PC-9 (cell line): ENCODE results near the gene HMOX1. TPM values are rescaled to one million over a fixed set of nuclear protein-coding genes. Genes with fewer than 3 reads are reported as not detected.

Experiments used
- BruUV-seq: library from RNA; stranded (reverse); fragments of 400-500 nt; replicated peaks from 2 replicates; lab custom pipeline; 2021; lab: Mats Ljungman, UMichigan
- CTCF ChIA-PET: fragments of 300-600 bp; sonication (Branson Sonifier 250); formaldehyde crosslinking; loops from one replicate; lab custom pipeline; 2022; ENCODE audit warnings: antibody characterized with exemption; lab: Charles Lee
- POLR2A ChIA-PET: fragments of 300-600 bp; sonication (Branson Sonifier 250); formaldehyde crosslinking; loops from one replicate; lab custom pipeline; 2022; ENCODE audit warnings: antibody characterized with exemption; ENCODE audit not compliant: unreplicated experiment; lab: Charles Lee
- DNase-seq, 2 experiments: peaks; one replicate each; pipeline versions ENCODE4 v3.0.0 to v3.0.0-alpha.2; 2015 to 2022; ENCODE audit warnings: mixed read lengths in 1 of 2
- H2AFZ ChIP-seq: fragments of 200-600 bp; sonication (generic); 2 replicates; pipeline ENCODE4 v1.8.1; 2017; ENCODE audit warnings: antibody characterized with exemption
- H3F3A ChIP-seq: fragments of 200-600 bp; sonication (generic); 2 replicates; pipeline ENCODE4 v1.8.1; 2017; ENCODE audit warnings: antibody characterized with exemption, mild to moderate bottlenecking, low read depth; ENCODE audit not compliant: insufficient read depth
- H3K27ac ChIP-seq: fragments of 200-600 bp; sonication (generic); 2 replicates; pipeline ENCODE4 v1.6.1; 2016; ENCODE audit warnings: mixed run types
- H3K27me3 ChIP-seq: fragments of 200-600 bp; sonication (generic); 2 replicates; pipeline ENCODE4 v1.6.1; 2016; ENCODE audit warnings: low read depth, mixed run types; ENCODE audit not compliant: insufficient read depth
- H3K36me3 ChIP-seq: fragments of 200-600 bp; sonication (generic); 2 replicates; pipeline ENCODE4 v1.6.1; 2016; ENCODE audit warnings: low read depth, mixed run types
- H3K4me1 ChIP-seq: fragments of 200-600 bp; sonication (generic); replicated peaks from 2 replicates; pipeline ENCODE4 v1.6.1; 2016; ENCODE audit warnings: mixed run types; ENCODE audit not compliant: insufficient read depth
- H3K4me2 ChIP-seq: fragments of 200-600 bp; sonication (generic); 2 replicates; pipeline ENCODE4 v1.6.1; 2017; ENCODE audit warnings: mixed run types
- H3K4me3 ChIP-seq: fragments of 200-600 bp; sonication (generic); 2 replicates; pipeline ENCODE4 v1.6.1; 2016; ENCODE audit warnings: mixed run types
- H3K79me2 ChIP-seq: fragments of 200-600 bp; sonication (generic); 2 replicates; pipeline ENCODE4 v1.6.1; 2017; ENCODE audit warnings: low read depth, mixed run types
- H3K9me2 ChIP-seq: fragments of 200-600 bp; sonication (generic); 2 replicates; pipeline ENCODE4 v1.8.1; 2017; ENCODE audit warnings: mild to moderate bottlenecking; ENCODE audit not compliant: insufficient read depth
- H3K9me3 ChIP-seq: fragments of 200-600 bp; sonication (generic); 2 replicates; pipeline ENCODE4 v1.8.1; 2016; ENCODE audit warnings: low read depth; ENCODE audit not compliant: insufficient read depth
- H4K20me1 ChIP-seq: fragments of 200-600 bp; sonication (generic); 2 replicates; pipeline ENCODE4 v1.8.1; 2017; ENCODE audit not compliant: insufficient read depth
- CTCF ChIP-seq: fragments of 200-600 bp; sonication (generic); conservative IDR thresholded peaks from 2 replicates; pipeline ENCODE4 v1.6.1; 2017; ENCODE audit warnings: mixed run types, antibody characterized with exemption, mild to moderate bottlenecking, moderate library complexity
- EZH2 ChIP-seq: fragments of 200-600 bp; sonication (generic); IDR thresholded peaks from 2 replicates; pipeline ENCODE4 v1.8.0; 2017; ENCODE audit warnings: antibody characterized with exemption, low read depth
- intact Hi-C: fragments of 100-400 bp; cut with micrococcal nuclease; formaldehyde crosslinking; loops from one replicate; pipeline ENCODE4 v1.10.0; 2022; ENCODE audit not compliant: unreplicated experiment
- total RNA-seq: library from RNA; stranded (reverse); gene quantifications from 2 replicates; pipeline ENCODE4 v1.2.3, GENCODE V29; 2021

The HMOX1 gene
- total RNA-seq, 1 experiment from 2014 or later, result 23.7 TPM

DNA sequence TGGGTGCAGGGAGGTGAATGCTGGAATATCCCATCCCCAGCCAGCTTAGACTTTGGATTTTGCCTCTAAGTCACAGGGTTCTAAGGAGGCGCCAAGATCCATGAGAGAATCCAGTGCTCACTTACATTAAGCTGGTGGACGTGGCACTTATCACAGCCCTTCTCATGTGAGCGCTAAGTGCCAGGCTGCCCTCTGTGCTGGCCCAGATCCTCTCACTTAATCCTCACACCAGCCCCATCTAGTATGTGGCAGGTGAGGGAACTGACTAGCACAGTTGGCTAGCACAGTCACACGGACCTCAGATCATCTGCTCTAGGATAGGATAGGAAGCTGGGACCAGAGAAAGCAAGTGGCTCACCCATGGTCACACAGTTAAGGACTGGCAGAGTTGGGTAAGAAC is 3.6 kb downstream of the HMOX1 start:
- no peak for TF ChIP-seq EZH2
- no peak for TF ChIP-seq CTCF
- intact Hi-C loops, result no loop called here
- Histone ChIP-seq H3K36me3 (peaks cover 6% of the 10 kb centered on the region; the same call in 1 of the 2 replicates), H3K4me2 (no peak overlapping the region), H3K27me3 (no peaks in the 10 kb centered on the region), H3K79me2 (0 out of 2 replicates have a peak, but pooled peaks cover 4% of the 10 kb centered on the region), H3F3A (peaks cover 27% of the 10 kb centered on the region), H3K9me2 (no peaks in the 10 kb centered on the region), H3K9me3 (no peaks in the 10 kb centered on the region), H4K20me1 (no peaks in the 10 kb centered on the region), H2AFZ (no peak overlapping the region), H3K4me1 (peaks cover 29% of the 10 kb centered on the region), H3K4me3 (no peak overlapping the region), H3K27ac (no peak overlapping the region)
- ChIA-PET POLR2A (no interaction called here), CTCF (interaction anchor here (0.6 kb wide), 1 partner anchor 1009 kb away, joined by 3 read pairs; no protein-coding TSS in a partner anchor)
- DNase-seq, result no peak
- BruUV-seq, result no TSS peak

DNA sequence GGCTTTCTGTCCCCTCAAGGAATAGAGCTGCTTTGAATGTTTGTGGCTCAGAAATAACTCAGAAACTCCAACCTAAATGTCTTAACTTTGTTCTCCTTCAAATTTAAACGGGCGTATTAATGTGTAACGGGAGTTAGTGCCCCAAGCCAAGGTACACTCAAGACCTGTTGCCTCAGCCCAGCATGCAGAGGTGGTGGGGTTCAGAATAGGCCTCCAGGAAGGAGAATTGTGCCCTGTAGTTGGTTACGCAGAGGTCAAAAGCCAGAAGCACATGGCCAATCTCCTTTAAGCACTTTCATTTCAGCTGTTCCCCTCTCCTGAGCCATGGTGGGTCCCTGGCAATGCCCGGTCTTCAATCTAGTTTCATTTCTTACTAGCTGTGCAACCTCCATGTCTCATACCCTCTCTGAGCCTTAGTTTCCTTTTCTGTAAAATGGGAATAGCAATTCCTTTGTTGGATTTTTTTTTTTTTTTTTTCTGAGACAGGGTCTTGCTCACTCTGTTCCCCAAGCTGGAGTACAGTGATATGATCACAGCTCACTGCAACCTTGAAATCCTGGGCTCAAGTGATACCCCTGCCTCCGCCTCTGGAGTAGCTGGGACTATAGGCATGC is 4.2 kb downstream of the HMOX1 start:
- CTCF ChIA-PET, result interaction anchor here (0.5 to 0.7 kb wide), 3 partner anchors 154 to 1010 kb away, joined by 3 to 11 read pairs (median 7); no protein-coding TSS in a partner anchor
- DNase-seq, result no peak

DNA sequence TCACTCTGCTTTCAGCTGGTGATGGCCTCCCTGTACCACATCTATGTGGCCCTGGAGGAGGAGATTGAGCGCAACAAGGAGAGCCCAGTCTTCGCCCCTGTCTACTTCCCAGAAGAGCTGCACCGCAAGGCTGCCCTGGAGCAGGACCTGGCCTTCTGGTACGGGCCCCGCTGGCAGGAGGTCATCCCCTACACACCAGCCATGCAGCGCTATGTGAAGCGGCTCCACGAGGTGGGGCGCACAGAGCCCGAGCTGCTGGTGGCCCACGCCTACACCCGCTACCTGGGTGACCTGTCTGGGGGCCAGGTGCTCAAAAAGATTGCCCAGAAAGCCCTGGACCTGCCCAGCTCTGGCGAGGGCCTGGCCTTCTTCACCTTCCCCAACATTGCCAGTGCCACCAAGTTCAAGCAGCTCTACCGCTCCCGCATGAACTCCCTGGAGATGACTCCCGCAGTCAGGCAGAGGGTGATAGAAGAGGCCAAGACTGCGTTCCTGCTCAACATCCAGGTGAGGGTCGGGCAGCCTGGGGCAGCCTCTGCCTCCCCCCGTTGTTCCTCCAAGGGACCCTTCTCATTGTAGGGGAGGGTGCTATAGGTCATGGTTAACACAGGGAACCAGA is 5.9 kb downstream of the HMOX1 start:
- H3K27me3 ChIP-seq, result no peaks in the 10 kb centered on the region
- H3K79me2 ChIP-seq, result 0 out of 2 replicates have a peak, but pooled peaks cover 4% of the 10 kb centered on the region
- CTCF ChIA-PET, result no interaction called here
- no peak overlapping the region for H2AFZ ChIP-seq
- no peaks in the 10 kb centered on the region for H3K9me2 ChIP-seq
- no peak overlapping the region for H3K4me3 ChIP-seq
- no peak overlapping the region for H3K27ac ChIP-seq
- peaks cover 9% of the 10 kb centered on the region; the same call in 1 of the 2 replicates for H3F3A ChIP-seq
- H3K36me3 ChIP-seq, result peaks cover 6% of the 10 kb centered on the region; the same call in 1 of the 2 replicates
- no peak for DNase-seq
- POLR2A ChIA-PET, result no interaction called here
- H3K4me1 ChIP-seq, result peaks cover 10% of the 10 kb centered on the region
- no peaks in the 10 kb centered on the region for H3K9me3 ChIP-seq
- intact Hi-C loops, result no loop called here
- BruUV-seq, result no TSS peak
- H3K4me2 ChIP-seq, result no peak overlapping the region
- no peaks in the 10 kb centered on the region for H4K20me1 ChIP-seq
- TF ChIP-seq CTCF (no peak), EZH2 (no peak)

More for the DNA sequence above, 4.2 kb downstream of the HMOX1 start:
- Histone ChIP-seq H3K9me2 (no peaks in the 10 kb centered on the region), H4K20me1 (no peaks in the 10 kb centered on the region), H3K79me2 (0 out of 2 replicates have a peak, but pooled peaks cover 4% of the 10 kb centered on the region), H3F3A (peaks cover 21% of the 10 kb centered on the region), H3K27me3 (no peaks in the 10 kb centered on the region), H3K4me2 (no peak overlapping the region), H3K9me3 (no peaks in the 10 kb centered on the region), H3K4me3 (no peak overlapping the region), H3K27ac (no peak overlapping the region), H2AFZ (no peak overlapping the region), H3K36me3 (peaks cover 6% of the 10 kb centered on the region; the same call in 1 of the 2 replicates), H3K4me1 (peaks cover 23% of the 10 kb centered on the region)
- no TSS peak for BruUV-seq
- TF ChIP-seq CTCF (no peak), EZH2 (no peak)
- POLR2A ChIA-PET, result no interaction called here
- intact Hi-C loops, result no loop called here
